ENCODE results near the gene ADCY5. TPM values are rescaled to one million over a fixed set of nuclear protein-coding genes. Genes with fewer than 3 reads are reported as not detected.

The ADCY5 gene
- polyA plus RNA-seq, 6 donors from 2014 or later = 0.04 to 0.09 TPM; not detected in 4

Other genes starting within 250 kb of the ADCY5 start
- gene SEC22A, start 247.1 kb downstream of the ADCY5 start, polyA plus RNA-seq (ENCODE audit: low read depth in 6 of 6) = 10 to 100 TPM; 12.5 to 17.0 (median 13.6) TPM
- gene HACD2, start 136.0 kb upstream of the ADCY5 start, polyA plus RNA-seq (ENCODE audit: low read depth in 6 of 6) = 10 to 100 TPM; 35.3 to 56.2 (median 43.7) TPM

Measured in naive B cell (primary cell).